ENCODE data around the gene PHAF1.
A peak's percentile ranks its signal among the peaks of the same experiment; 100 is the strongest.

Gene PHAF1

DNA sequence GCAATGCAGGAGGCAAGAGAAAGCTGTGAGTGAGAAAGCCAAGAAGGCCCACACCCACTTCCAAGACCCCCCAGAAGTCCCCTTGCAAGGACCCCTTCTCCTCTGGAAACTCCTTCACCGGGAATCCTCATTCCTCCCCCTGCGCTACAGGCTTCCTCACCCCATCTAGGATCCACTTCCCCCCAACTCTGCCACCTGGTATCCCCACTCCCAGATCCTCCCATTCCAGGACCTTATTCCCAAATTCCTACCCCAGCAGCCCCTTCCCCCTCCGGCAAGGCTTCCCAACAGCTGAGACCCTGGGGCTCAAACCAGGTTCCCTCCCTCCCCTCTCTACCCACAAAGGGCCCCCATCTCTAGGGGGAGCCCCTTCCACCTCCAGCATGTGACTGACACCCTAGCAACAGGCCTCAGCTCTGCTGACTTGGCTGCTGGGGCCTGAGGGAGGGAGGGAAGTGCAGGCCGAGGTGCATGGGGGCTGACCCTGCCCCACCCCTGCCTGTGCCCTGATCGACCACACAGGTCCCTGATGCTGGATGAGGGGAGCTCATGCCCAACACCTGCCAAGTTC is 56.9 kb downstream of the PHAF1 start:
- H2AFZ ChIP-seq = no peak overlapping the region
- H3K79me2 ChIP-seq = no peaks in the 10 kb centered on the region
- no peaks in the 10 kb centered on the region for H3K9me3 ChIP-seq (ENCODE audit: control insufficient read depth, low read length)
- H3K4me1 ChIP-seq = peaks cover 22% of the 10 kb centered on the region
- no peak overlapping the region for H3K4me2 ChIP-seq (ENCODE audit: low read length)
- no peaks in the 10 kb centered on the region for H3K27me3 ChIP-seq (ENCODE audit: control insufficient read depth, insufficient read depth, low read length)
- no peaks in the 10 kb centered on the region for H3K36me3 ChIP-seq (ENCODE audit: control insufficient read depth, insufficient read depth, low read length)
- no peak overlapping the region for H3K27ac ChIP-seq
- no peak overlapping the region for H3K4me3 ChIP-seq (ENCODE audit: low read depth, low read length)
- TF ChIP-seq, protein P1, sequence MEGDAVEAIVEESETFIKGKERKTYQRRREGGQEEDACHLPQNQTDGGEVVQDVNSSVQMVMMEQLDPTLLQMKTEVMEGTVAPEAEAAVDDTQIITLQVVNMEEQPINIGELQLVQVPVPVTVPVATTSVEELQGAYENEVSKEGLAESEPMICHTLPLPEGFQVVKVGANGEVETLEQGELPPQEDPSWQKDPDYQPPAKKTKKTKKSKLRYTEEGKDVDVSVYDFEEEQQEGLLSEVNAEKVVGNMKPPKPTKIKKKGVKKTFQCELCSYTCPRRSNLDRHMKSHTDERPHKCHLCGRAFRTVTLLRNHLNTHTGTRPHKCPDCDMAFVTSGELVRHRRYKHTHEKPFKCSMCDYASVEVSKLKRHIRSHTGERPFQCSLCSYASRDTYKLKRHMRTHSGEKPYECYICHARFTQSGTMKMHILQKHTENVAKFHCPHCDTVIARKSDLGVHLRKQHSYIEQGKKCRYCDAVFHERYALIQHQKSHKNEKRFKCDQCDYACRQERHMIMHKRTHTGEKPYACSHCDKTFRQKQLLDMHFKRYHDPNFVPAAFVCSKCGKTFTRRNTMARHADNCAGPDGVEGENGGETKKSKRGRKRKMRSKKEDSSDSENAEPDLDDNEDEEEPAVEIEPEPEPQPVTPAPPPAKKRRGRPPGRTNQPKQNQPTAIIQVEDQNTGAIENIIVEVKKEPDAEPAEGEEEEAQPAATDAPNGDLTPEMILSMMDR (IDR thresholded peaks at IDR 0.05) = no peak
- H3K9ac ChIP-seq = no peak overlapping the region

- Histone ChIP-seq H3K4me1 (peaks cover 22% of the 10 kb centered on the region), H3K4me2 (ENCODE audit: low read length) (no peak overlapping the region), H3K36me3 (ENCODE audit: control insufficient read depth, insufficient read depth, low read length) (no peaks in the 10 kb centered on the region), H3K27ac (no peak overlapping the region), H3K27me3 (ENCODE audit: control insufficient read depth, insufficient read depth, low read length) (no peaks in the 10 kb centered on the region), H3K9me3 (ENCODE audit: control insufficient read depth, low read length) (no peaks in the 10 kb centered on the region), H3K4me3 (ENCODE audit: low read depth, low read length) (no peak overlapping the region), H2AFZ (no peak overlapping the region), H3K9ac (no peak overlapping the region), H3K79me2 (no peaks in the 10 kb centered on the region)
- TF ChIP-seq, protein P1 (IDR thresholded peaks at IDR 0.05) = no peak
Measured at GRCh38 chr16:67167588-67167987, 57.8 kb downstream of the PHAF1 start.

DNA sequence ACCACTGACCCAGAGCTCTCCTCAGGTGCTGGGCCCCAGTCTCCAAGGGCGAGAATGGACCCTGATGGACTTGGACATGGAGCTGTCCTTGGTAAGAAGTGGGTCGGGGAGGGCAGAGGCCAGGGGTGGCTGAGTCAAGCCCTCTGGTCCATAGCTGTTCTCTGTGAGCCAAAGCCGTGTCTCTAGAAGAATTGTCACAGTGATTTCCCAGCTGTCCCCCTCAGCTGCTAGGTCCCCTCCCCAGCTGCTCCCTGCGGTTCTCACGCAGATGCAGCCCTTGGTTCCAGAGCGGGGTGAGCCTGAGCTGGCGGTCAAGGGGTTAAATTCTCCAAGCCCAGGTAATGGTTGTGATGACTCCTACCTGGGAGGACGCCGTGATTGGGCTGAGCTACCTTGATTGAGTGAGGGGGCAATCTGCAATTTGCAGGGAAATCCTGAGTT is 59.3 kb downstream of the PHAF1 start:
- H3K4me3 ChIP-seq (ENCODE audit: low read depth, low read length) = no peak overlapping the region
- peaks cover 27% of the 10 kb centered on the region for H3K4me1 ChIP-seq
- H3K27me3 ChIP-seq (ENCODE audit: control insufficient read depth, insufficient read depth, low read length) = no peaks in the 10 kb centered on the region

DNA sequence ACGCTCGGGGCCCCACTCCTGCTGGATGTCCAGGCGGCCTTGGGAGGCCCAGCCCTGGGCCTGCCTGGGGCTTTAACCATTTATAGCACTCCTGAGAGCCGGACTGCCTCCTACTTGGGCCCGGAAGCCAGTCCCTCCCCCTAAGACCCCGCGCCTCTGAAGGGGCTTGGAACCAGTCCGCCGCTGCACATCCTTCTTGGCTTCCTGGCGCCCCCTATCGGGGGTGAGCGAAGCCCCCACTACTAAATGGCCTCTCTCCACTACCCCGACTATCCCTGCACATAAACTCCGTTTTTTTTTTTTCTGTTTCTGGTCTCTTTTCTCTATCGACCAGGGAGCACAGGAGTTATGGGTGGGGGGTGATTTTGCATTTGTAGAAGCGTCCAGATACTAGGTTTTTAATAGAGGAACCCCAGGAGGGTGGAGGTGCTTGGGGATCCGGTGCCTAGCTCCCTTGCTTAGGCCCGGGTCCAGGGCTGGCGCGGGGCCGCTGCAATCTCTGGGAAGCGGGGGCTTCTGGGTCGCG is 60.0 kb downstream of the PHAF1 start:
- Histone ChIP-seq H3K27me3 (ENCODE audit: control insufficient read depth, insufficient read depth, low read length) (no peaks in the 10 kb centered on the region), H2AFZ (peak overlapping the region; percentile 77), H3K79me2 (no peaks in the 10 kb centered on the region), H3K4me2 (ENCODE audit: low read length) (peak overlapping the region; percentile 87), H3K4me1 (peaks cover 30% of the 10 kb centered on the region), H3K36me3 (ENCODE audit: control insufficient read depth, insufficient read depth, low read length) (no peaks in the 10 kb centered on the region), H3K9me3 (ENCODE audit: control insufficient read depth, low read length) (no peaks in the 10 kb centered on the region), H3K4me3 (ENCODE audit: low read depth, low read length) (peak overlapping the region; percentile 44), H3K27ac (peak overlapping the region; percentile 85), H3K9ac (no peak overlapping the region)
- TF ChIP-seq, protein P1 (IDR thresholded peaks at IDR 0.05) = peak; percentile 28

More for the DNA sequence above, 59.3 kb downstream of the PHAF1 start:
- Histone ChIP-seq H3K79me2 (no peaks in the 10 kb centered on the region), H3K27ac (no peak overlapping the region), H2AFZ (no peak overlapping the region), H3K9ac (no peak overlapping the region), H3K36me3 (ENCODE audit: control insufficient read depth, insufficient read depth, low read length) (no peaks in the 10 kb centered on the region), H3K4me2 (ENCODE audit: low read length) (no peak overlapping the region), H3K9me3 (ENCODE audit: control insufficient read depth, low read length) (no peaks in the 10 kb centered on the region)
- TF ChIP-seq, protein P1 (IDR thresholded peaks at IDR 0.05) = no peak
